Measurements from ENCODE around the gene KLRC1.
"Not testable (repeated sequence)": the region's sequence is repeated elsewhere in the genome, so short reads cannot be mapped to it uniquely, and the experiment has no call there.

KLRC1 gene

DNA sequence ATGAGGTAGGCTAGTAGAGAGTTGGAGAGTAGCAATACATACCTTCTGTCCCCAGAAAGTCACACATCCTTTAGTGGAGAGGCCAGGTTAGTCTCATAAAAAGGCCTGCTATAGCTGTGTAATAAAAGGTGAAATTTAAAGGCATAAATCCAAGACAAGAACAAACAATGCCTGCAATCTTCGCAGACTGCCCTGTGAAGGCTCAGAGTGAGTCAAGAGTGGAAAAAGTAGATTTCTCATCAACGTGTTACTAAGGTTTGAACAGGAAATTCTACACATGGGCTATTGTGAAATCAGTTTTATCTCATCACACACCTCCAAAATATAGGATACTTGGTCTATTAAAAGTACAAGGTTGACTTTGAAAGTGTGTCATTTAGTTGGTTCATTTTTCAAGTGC is at the start of gene KLRC1:
KLRC1 (minus strand) TSS at position 222 of the 400 bp plus-strand sequence. CDS start 2,221 bp downstream, outside the sequence.
- DNase-seq: no peak

DNA sequence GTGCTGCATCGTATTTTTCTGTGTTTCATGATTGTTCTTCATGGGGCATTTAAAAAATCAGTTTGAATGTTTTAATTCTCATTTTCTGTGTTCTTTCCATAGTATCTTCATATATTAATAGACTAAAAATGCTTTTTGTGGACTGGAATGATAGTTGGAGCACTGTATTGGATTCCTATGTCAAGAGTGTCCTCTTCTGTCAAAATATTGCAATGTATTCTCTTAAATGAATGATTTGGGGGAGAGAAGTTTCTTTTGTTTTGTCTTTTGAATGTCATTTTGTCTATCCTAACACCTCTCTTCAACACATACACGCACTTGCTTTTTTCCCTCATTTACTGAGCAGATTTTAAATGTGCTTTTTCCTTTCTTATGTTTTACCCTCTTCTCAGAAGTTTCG is 47.9 kb upstream of the KLRC1 start:
- no peak for DNase-seq

DNA sequence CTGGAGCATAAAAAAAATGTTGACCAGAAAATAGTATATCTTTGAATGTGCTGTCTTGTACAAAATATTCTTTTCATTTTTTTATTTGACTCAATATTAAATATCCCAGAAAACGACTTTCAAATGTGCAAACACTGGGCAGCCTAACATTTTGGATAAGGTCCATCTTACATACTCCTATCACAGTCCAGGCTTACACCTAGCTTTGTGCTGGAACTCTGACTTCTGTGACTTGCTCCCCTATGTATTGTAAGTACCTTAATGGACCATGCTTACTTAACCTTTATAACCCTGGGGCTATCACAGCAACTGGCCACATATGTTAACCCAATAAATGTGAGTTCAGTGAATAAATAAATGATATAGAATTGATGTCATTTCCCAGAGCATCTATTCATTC is 44.9 kb upstream of the KLRC1 start:
- no peak for DNase-seq

DNA sequence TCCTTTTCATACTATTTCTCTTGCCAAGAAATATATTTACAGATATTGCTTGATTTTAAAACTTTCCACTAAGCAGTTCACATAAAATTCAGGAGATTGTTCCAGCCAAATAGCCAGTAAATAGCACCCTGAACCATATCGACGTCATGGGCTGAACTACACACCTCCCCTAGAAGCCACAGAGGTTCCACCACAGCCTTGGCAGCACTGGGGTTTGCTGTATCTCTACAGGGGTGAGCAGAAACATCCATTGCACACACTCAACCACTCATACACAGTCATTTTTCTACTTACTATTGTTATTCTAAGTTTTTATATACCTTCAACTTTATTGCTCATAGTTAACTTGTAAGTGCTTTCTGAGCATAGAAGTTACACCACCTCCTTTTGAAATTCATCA is 44.4 kb upstream of the KLRC1 start:
- no peak for DNase-seq

DNA sequence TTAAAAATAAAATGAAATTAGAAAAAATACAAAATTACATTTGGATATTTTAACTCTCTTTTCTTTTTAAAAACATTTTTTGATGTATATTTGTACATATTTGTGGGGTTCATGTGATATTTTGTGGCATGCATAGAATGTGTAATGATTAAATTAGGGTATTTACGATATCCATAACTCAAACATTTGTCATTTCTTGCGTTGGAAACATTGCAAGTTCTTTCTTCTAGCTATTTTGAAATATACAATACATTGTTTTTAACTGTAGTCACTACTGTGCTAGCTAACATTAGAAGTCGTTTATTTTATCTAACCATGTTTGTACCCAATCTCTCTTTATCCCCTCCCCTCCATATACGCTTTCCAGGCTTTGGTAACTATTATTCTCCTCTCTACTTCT is 38.6 kb upstream of the KLRC1 start:
- no peak for DNase-seq

DNA sequence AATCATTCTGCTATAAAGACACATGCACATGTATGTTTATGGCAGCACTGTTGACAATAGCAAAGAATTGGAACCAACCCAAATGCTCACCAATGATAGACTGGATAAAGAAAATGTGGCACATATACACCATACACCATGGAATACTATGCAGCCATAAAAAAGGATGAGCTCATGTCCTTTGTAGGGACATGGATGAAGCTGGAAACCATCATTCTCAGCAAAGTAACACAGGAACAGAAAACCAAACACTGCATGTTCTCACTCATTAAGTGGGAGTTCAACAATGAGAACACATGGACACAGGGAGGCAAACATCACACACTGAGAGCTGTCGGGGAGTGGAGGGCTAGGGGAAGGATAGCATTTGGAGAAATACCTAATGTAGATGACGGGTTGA is 34.2 kb upstream of the KLRC1 start:
- not testable (repeated sequence) for DNase-seq

DNA sequence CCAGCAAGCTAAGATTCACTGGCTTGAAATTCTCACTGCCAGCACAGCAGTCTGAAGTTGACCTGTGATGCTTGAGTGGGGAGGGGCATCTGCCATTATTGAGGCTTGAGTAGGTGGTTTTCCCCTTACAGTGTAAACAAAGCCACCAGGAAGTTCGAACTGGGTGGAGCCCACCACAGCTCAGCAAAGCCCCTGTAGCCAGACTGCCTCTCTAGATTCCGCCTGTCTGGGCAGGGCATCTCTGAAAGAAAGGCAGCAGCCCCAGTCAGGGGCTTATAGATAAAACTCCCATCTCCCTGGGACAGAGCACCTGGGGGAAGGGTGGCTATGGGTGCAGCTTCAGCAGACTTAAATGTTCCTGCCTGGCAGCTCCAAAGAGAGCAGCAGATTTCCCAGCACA is 28.7 kb upstream of the KLRC1 start:
- DNase-seq: not testable (repeated sequence)

DNA sequence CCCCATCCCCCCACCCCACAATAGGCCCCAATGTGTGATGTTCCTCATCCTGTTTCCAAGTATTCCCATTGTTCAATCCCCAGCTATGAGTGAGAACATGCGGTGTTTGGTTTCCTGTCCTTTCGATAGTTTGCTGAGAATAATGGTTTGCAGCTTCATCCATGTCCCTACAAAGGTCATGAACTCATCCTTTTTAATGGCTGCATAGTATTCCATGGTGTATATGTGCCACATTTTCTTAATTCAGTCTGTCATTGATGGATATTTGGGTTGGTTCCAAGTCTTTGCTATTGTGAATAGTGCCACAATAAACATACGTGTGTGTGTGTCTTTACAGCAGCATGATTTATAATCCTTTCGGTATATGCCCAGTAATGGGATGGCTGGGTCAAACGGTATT is 19.6 kb upstream of the KLRC1 start:
- not testable (repeated sequence) for DNase-seq

DNA sequence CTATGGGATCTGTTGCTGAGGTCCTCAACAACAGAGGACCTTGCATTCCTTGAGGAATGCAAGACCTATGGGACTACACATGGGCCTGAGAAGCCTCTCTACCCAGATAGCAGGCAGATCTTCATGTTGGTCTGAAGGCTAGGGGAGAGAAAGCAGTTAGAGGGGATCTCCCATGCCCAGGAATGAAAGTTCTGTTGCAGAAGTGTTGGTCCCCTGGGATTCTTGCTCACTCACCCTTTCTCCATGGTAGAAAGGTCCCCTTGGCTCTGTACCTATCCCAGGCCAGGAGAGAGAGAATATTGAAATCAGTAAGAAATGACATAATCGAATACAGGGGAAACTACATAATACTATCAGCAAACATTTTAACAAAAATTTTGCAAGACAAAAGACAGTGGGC is 16.5 kb upstream of the KLRC1 start:
- DNase-seq: no peak

DNA sequence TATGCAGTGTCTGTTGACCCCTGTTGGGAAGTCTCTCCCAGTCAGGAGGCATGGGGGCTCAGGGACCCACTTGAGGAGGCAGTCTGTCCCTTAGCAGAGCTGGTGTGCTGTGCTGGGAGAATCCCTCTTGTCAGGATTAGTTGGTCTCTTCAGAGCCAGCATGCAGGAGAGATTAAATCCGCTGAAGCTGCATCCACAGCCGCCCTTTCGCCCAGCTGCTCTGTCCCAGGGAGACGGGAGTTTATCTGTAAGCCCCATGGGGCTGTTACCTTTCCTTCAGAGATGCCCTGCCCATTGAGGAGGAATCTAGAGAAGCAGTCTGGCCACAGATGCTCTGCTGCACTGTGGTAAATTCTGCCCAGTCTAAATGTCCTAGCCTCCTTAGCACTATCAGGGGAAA is 13.1 kb upstream of the KLRC1 start:
- DNase-seq: no peak

DNA sequence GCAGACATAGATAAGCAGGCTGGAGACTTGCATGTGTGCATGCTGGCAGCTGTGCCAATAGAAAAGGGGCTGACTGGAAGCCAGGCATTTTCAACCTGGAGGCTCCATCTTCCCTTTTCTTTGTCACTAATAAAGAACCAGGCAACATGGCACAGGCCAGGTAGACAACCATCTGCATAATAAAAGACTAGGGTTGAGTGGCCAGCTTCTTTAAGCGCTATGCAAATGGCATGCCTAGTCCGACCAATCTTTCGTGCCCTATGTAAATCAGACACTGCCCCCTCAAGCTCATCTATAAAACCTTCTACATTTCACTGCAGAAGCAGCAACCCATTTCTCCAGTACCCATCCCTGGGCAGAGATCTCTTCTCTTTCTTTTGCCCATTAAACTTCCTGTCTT is 4.6 kb upstream of the KLRC1 start:
- DNase-seq: no peak

DNA sequence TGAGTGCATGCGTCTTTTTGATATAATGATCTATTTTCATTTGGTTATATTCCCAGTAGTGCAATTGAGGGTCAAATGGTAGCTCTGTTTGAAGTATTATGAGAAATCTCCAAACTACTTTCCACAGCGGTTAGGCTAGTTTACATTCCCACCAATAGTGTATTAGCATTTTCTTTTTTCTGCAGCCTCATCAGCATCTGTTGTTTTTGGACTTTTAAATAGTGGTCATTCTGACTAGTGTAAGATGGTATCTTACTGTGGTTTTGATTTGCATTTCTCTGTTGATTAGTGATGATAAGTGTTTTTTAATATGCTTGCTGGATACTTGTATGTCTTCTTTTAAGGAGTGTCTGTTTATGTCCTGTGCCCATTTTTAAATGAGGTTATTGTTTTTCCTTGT is 3.7 kb upstream of the KLRC1 start:
- no peak for DNase-seq

DNA sequence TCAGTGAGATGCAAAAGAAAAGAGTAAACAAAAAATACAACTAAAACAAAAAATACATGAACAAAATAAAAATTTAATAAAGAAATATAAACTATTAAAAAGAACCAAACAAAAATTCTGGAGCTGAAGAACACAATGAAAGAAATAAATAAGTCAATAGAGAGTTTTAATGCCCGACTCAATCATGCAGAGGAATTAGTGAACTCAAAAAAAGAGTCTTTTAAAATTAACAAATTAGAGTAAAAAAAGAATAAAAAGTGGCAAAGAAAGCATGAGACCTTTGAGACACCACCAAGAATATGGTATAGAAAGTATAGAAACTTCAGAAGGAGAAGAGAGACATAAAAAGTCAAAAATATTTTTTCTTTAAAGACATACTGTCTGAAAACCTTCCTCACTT is 2.6 kb upstream of the KLRC1 start:
- DNase-seq: no peak

DNA sequence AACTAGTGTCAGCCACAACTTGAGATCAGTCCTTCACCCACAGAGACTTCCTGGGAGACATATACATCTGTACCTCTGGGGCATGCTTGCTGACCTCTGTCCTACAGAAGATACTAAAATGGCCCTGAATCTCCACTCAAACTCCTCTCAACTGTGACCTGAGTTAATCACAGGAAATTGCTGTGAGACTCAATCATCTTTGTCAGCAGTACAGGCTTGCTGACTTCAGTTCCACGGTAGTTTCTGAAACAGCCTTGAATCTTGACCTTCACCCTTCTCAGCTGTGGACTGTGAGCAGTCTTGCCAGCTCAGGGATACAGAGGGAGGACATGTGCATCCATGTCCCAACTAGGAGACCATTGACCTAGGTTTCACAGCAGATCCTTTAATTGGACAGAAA is 1.4 kb upstream of the KLRC1 start:
- no peak for DNase-seq

DNA sequence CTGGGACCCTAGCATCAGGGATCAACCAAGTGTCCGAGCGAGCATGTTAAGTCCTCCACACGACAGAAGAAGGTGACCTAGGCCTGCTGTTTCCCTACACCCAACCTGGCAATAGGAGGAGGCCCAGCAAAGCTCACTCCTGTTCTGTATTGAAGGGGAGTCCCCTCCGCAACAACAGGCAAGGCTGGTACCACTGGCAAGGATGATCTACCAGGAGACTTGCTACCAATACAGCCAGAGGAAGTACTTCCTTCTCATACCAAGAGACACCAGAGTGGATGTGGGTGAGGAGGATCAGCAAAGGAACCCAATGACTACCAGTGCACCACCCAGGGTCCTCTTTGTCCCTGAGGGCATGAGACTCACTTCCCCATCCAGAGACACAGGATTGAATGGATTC is 4.9 kb downstream of the KLRC1 start:
- no peak for DNase-seq

DNA sequence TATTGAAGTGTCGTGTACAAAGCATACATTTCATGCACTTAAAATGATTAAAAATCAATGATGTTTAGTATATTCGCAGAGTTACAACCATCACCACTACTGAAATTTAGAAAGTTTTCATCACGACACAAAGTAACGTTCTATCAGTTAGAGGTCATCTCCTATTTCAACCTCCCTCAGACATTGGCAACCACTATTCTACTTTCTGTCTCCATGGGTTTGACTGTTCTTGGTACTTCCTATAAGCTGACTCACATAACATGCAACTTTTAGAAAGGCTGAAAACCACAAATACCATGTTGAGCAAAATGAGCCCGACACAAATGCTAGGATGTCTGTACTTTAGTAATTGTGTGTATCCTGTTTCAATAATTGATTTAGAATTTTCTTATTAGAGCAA is 7.1 kb downstream of the KLRC1 start:
- not testable (repeated sequence) for DNase-seq

DNA sequence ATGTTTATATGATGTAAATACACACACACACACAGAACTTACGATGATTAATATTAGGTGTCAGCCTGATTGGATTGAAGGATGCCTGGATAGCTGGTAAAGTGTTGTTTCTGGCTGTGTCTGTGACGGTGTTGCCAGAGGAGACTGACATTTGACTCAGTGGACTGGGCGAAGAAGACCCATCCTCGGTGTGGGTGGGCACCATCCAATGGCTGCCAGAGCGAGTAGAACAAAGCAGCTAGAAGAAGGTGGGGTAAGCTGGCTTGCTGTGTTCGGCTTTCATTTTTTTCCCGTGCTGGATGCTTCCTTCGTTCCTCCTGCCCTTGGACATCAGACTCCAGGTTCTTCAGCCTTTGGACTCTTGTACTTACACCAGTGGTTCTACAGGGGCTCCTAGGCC is 12.0 kb downstream of the KLRC1 start:
- not testable (repeated sequence) for DNase-seq

DNA sequence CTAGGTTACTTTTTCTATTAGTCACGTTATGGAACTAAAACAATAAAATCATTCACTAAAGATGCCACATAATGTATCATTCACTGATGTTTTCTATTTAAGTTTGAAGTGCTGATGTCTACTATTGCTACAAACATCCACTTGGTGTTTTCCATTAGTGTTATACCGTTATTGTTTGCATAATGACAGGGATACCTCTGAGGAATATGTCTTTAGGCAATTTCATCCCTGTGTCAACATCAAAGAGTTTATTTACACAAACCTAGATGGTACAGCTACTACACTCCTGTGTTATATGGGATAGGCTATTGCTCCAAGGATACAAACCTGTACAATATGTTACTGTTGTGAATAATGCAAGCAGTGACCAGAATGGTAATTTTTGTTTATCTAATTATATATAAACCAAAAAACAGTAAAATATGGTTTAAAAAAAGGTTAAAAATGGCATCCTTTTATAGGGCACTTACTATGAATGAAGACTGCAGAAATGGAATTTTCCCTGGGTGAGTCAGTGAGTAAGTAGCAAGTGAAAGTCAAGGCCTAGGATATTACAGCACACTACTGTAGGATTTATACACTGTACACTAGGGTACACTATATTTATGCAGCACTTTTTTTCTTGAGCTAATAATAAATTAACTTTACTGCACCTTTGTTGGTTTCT is 13.4 kb downstream of the KLRC1 start:
- not testable (repeated sequence) for DNase-seq

DNA sequence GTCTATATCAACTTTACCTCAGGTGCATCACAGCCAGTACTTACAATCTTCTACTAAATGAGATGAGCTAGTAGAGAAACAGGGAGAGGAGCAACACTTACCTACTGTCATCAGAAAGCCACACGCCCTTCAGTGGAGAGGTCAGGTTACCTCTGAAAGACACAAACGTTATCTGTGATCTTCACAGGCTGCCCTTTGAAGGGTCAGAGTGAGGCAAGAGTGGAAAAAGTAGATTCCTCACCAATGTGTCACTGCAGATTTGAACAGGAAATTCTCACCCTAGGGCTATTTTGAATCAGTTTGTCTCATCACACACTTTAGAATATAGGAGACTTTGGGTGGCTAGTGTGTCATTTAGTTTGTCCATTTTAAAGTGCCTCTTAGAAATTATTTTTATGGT is 15.6 kb downstream of the KLRC1 start:
- not testable (repeated sequence) for DNase-seq

DNA sequence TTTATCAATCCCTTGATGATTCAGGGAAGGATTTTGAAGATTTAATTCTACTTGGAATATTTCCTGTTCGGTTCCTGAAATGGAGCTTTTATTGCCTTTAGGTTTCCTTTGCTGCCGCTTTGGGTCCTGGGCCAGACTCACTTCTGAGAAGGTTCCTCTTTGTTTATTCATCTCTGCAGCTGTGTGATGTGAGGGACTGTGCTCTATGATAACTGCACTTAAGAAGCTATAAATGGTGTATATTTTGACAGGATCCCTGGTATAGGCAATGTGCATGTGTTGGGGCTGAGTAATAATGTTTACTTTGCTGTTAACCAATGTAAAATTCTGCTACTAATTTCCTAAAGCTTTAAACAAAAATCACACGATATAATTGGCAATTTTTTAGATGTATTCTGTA is 17.4 kb downstream of the KLRC1 start, which contains the start of gene KLRC2:
KLRC2 (minus strand) TSS at position 195 of the 400 bp plus-strand sequence; CDS start at position 171, 24 bp downstream.
- not testable (repeated sequence) for DNase-seq

DNA sequence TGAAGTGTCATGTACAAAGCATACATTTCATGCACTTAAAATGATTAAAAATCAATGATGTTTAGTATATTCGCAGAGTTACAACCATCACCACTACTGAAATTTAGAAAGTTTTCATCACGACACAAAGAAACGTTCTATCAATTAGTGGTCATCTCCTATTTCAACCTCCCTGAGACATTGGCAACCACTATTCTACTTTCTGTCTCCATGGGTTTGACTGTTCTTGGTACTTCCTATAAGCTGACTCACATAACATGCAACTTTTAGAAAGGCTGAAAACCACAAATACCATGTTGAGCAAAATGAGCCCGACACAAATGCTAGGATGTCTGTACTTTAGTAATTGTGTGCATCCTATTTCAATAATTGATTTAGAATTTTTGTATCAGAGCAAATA is 22.6 kb downstream of the KLRC1 start:
- not testable (repeated sequence) for DNase-seq

DNA sequence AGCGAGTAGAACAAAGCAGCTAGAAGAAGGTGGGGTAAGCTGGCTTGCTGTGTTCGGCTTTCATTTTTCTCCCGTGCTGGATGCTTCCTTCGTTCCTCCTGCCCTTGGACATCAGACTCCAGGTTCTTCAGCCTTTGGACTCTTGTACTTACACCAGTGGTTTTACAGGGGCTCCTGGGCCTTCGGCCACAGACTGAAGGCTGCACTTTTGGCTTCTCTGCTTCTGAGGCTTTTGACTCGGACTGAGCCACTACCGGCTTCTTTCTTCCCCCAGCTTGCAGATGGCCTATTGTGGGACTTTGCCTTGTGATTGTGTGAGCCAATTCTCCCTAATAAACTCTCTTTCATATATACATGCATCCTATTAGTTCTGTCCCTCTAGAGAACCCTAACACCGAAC is 27.2 kb downstream of the KLRC1 start:
- not testable (repeated sequence) for DNase-seq

DNA sequence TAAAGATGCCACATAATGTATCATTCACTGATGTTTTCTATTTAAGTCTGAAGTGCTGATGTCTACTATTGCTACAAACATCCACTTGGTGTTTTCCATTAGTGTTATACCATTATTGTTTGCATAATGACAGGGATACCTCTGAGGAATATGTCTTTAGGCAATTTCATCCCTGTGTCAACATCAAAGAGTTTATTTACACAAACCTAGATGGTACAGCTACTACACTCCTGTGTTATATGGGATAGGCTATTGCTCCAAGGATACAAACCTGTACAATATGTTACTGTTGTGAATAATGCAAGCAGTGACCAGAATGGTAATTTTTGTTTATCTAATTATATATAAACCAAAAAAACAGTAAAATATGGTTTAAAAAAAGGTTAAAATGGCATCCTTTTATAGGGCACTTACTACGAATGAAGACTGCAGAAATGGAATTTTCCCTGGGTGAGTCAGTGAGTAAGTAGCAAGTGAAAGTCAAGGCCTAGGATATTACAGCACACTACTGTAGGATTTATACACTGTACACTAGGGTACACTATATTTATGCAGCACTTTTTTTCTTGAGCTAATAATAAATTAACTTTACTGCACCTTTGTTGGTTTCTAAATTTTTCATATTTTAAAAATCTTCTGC is 28.8 kb downstream of the KLRC1 start:
- not testable (repeated sequence) for DNase-seq

DNA sequence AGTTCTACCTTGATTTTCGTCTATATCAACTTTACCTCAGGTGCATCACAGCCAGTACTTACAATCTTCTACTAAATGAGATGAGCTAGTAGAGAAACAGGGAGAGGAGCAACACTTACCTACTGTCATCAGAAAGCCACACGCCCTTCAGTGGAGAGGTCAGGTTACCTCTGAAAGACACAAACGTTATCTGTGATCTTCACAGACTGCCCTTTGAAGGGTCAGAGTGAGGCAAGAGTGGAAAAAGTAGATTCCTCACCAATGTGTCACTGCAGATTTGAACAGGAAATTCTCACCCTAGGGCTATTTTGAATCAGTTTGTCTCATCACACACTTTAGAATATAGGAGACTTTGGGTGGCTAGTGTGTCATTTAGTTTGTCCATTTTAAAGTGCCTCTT is 31.0 kb downstream of the KLRC1 start:
- DNase-seq: not testable (repeated sequence)

DNA sequence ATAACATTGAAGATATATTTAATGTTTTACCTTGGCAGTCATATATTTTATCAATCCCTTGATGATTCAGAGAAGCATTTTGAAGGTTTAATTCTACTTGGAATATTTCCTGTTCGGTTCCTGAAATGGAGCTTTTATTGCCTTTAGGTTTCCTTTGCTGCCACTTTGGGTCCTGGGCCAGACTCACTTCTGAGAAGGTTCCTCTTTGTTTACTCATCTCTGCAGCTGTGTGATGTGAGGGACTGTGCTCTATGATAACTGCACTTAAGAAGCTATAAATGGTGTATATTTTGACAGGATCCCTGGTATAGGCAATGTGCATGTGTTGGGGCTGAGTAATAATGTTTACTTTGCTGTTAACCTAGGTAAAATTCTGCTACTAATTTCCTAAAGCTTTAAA is 32.8 kb downstream of the KLRC1 start, which contains the start of gene KLRC3:
KLRC3 (minus strand) TSS at position 262 of the 400 bp plus-strand sequence; CDS start at position 217, 45 bp downstream.
- DNase-seq: not testable (repeated sequence)

All from stimulated activated naive CD4-positive, alpha-beta T cell (primary cell).